Loucy (cell line): Measurements from ENCODE around the gene PNPLA6.

ENCODE experiments used
- H2AFZ ChIP-seq: fragments of 200-600 bp; sonication (generic); 2 replicates; pipeline ENCODE4 v1.6.0; 2016; ENCODE audit warnings: antibody characterized with exemption, mild to moderate bottlenecking, low read length, moderate library complexity
- H3F3A ChIP-seq: fragments of 200-600 bp; 2 replicates; pipeline ENCODE4 v1.6.0; 2016; ENCODE audit warnings: antibody characterized with exemption, low read depth, mild to moderate bottlenecking
- H3K27me3 ChIP-seq: fragments of 200-600 bp; sonication (generic); 2 replicates; pipeline ENCODE4 v1.6.1; 2014; ENCODE audit warnings: low read length, mild to moderate bottlenecking; ENCODE audit not compliant: insufficient read depth, poor library complexity, severe bottlenecking
- H3K36me3 ChIP-seq: fragments of 200-600 bp; sonication (generic); 2 replicates; pipeline ENCODE4 v1.6.1; 2016; ENCODE audit warnings: low read length; ENCODE audit not compliant: insufficient read depth
- H3K4me1 ChIP-seq: fragments of 200-600 bp; sonication (generic); 2 replicates; pipeline ENCODE4 v1.5.1; 2014; ENCODE audit warnings: low read length, mild to moderate bottlenecking; ENCODE audit not compliant: insufficient read depth, poor library complexity, severe bottlenecking
- H3K4me2 ChIP-seq: fragments of 200-600 bp; sonication (generic); 2 replicates; pipeline ENCODE4 v1.6.0; 2014; ENCODE audit warnings: antibody characterized with exemption, low read length, low read depth, mild to moderate bottlenecking; ENCODE audit not compliant: poor library complexity, severe bottlenecking
- H3K4me3 ChIP-seq: fragments of 200-600 bp; sonication (generic); 2 replicates; pipeline ENCODE4 v1.5.1; 2014; ENCODE audit warnings: low read length, mild to moderate bottlenecking, mixed read lengths; ENCODE audit not compliant: poor library complexity, severe bottlenecking
- H3K79me2 ChIP-seq: fragments of 200-600 bp; sonication (generic); 2 replicates; pipeline ENCODE4 v1.6.1; 2014; ENCODE audit warnings: low read length; ENCODE audit not compliant: insufficient read depth
- H3K9ac ChIP-seq: fragments of 200-600 bp; sonication (generic); 2 replicates; pipeline ENCODE4 v1.6.0; 2014; ENCODE audit warnings: mild to moderate bottlenecking, low read depth, low read length, moderate library complexity; ENCODE audit not compliant: poor library complexity, severe bottlenecking
- H3K9me2 ChIP-seq: fragments of 200-600 bp; sonication (generic); replicated peaks from 2 replicates; pipeline ENCODE4 v1.6.1; 2016; ENCODE audit warnings: low read depth, low read length, mixed read lengths
- H3K9me3 ChIP-seq: fragments of 200-600 bp; sonication (generic); 2 replicates; pipeline ENCODE4 v1.6.1; 2014; ENCODE audit warnings: mild to moderate bottlenecking, antibody characterized with exemption, low read length, low read depth; ENCODE audit not compliant: insufficient read depth
- H4K20me1 ChIP-seq: fragments of 200-600 bp; sonication (generic); 2 replicates; pipeline ENCODE4 v1.6.0; 2014; ENCODE audit warnings: antibody characterized with exemption, low read length, mild to moderate bottlenecking; ENCODE audit not compliant: insufficient read depth, poor library complexity, severe bottlenecking
- CTCF ChIP-seq: fragments of 200-600 bp; sonication (generic); conservative IDR thresholded peaks from 2 replicates; pipeline ENCODE4 v1.5.1; 2014; ENCODE audit warnings: mild to moderate bottlenecking, antibody characterized with exemption, low read length
- EZH2phosphoT487 ChIP-seq: fragments of 200-600 bp; IDR thresholded peaks from 2 replicates; pipeline ENCODE4 v1.6.1; 2018; ENCODE audit warnings: antibody characterized with exemption, mild to moderate bottlenecking, moderate library complexity, borderline replicate concordance

Gene PNPLA6

DNA sequence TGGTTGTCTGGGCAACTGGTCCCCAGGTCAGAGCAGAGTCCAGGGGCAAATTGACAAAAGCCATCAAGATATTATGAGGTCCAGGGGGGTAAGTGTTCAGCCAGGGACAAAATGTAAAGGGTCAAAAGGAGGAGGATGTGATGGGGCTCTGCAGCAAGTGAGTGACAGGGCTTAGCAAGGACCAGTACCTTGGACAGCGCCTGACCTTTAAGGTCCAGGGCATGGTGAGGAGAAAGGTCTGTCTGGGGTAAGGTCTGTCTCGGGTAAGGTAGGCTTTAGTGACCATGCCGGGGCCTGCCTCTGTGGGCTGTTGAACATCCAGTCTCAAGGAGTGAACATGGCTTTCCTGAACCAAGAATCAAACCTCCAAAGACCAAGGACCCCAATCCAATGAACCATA is 25.9 kb upstream of the PNPLA6 start:
- H3F3A ChIP-seq = no peaks in the 10 kb centered on the region
- no peaks in the 10 kb centered on the region for H3K9me3 ChIP-seq
- H3K4me3 ChIP-seq = no peak overlapping the region
- H3K36me3 ChIP-seq = no peaks in the 10 kb centered on the region
- no peaks in the 10 kb centered on the region for H3K4me1 ChIP-seq
- TF ChIP-seq CTCF = no peak
- no peak for TF ChIP-seq EZH2phosphoT487
- H3K27me3 ChIP-seq = no peaks in the 10 kb centered on the region
- no peaks in the 10 kb centered on the region for H4K20me1 ChIP-seq
- no peak overlapping the region for H3K9ac ChIP-seq
- no peak overlapping the region for H2AFZ ChIP-seq
- no peak overlapping the region for H3K4me2 ChIP-seq
- H3K9me2 ChIP-seq = no peaks in the 10 kb centered on the region
- no peaks in the 10 kb centered on the region for H3K79me2 ChIP-seq

GRCh38 chr19:7512400-7512851 is 23.1 kb upstream of the PNPLA6 start:
- Histone ChIP-seq H3K9me3 (no peaks in the 10 kb centered on the region), H3K4me2 (no peak overlapping the region), H3K9me2 (no peaks in the 10 kb centered on the region), H3K4me1 (peaks cover 15% of the 10 kb centered on the region), H3K4me3 (no peak overlapping the region), H2AFZ (no peak overlapping the region), H3F3A (no peaks in the 10 kb centered on the region), H3K9ac (no peak overlapping the region), H4K20me1 (no peaks in the 10 kb centered on the region), H3K79me2 (peaks cover 6% of the 10 kb centered on the region), H3K27me3 (no peaks in the 10 kb centered on the region), H3K36me3 (no peaks in the 10 kb centered on the region)
- TF ChIP-seq CTCF (no peak), EZH2phosphoT487 (no peak)

GRCh38 chr19:7513809-7514642 is 21.5 kb upstream of the PNPLA6 start:
- H4K20me1 ChIP-seq = no peaks in the 10 kb centered on the region
- H3K9ac ChIP-seq = no peak overlapping the region
- H3K79me2 ChIP-seq = peaks cover 6% of the 10 kb centered on the region
- H3K4me1 ChIP-seq = peaks cover 15% of the 10 kb centered on the region
- H3K4me3 ChIP-seq = no peak overlapping the region
- no peak overlapping the region for H2AFZ ChIP-seq
- H3F3A ChIP-seq = no peaks in the 10 kb centered on the region
- no peak overlapping the region for H3K4me2 ChIP-seq
- H3K9me3 ChIP-seq = no peaks in the 10 kb centered on the region
- no peaks in the 10 kb centered on the region for H3K36me3 ChIP-seq
- TF ChIP-seq EZH2phosphoT487 (no peak), CTCF (no peak)
- H3K27me3 ChIP-seq = no peaks in the 10 kb centered on the region
- H3K9me2 ChIP-seq = no peaks in the 10 kb centered on the region
